ENCODE measurements around the gene AACS. TPM values are rescaled to one million over a fixed set of nuclear protein-coding genes. Genes with fewer than 3 reads are reported as not detected.
"Not testable (repeated sequence)": the region's sequence is repeated elsewhere in the genome, so short reads cannot be mapped to it uniquely, and the experiment has no call there.

AACS gene
- total and polyA plus RNA-seq, 4 donors: 15.4 to 33.5 (median 17.6) TPM

DNA sequence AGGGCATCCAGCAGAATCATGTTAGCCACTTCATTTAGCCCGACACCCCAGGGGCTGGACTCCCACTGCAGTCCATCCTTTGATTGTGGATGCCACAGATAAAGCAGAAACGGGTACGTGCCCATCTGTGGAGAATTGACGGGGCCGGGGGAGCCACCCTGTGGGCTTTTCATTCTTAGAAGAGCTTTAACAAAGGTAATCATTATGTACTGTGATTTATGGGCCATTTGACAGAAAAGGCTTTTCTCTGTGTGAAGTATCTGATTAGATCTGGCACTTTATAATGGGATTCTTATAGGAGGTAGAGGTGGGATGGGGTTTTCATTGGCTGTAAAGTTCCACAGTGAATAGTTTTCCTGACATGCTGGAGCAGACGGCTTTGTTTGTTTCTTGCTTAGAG is 40.4 kb downstream of the AACS start:
- DNase-seq (no peak), ATAC-seq (ENCODE audit: insufficient read depth, low FRiP score) (no peak)
- Histone ChIP-seq H3K9ac (ENCODE audit: insufficient read depth in 1 of 2, low read length in 2 of 2) (no peak overlapping the region), H3K27me3 (ENCODE audit: control insufficient read depth in 3 of 3, insufficient read depth in 3 of 3, low read length in 2 of 3) (no peaks in the 10 kb centered on the region), H3K9me3 (ENCODE audit: control insufficient read depth in 4 of 4, insufficient read depth in 3 of 4, low read length in 3 of 4) (no peaks in the 10 kb centered on the region), H3K36me3 (ENCODE audit: control insufficient read depth in 4 of 4, insufficient read depth in 4 of 4, low read length in 4 of 4) (peaks cover 6 to 32% (median 15%) of the 10 kb centered on the region in 4 donors), H3K4me3 (no peak overlapping the region), H3K4me1 (ENCODE audit: control insufficient read depth in 5 of 5, insufficient read depth in 5 of 5, low read length in 5 of 5) (no peaks in the 10 kb centered on the region), H3K27ac (ENCODE audit: low read depth in 1 of 2, low read length in 1 of 2) (no peak overlapping the region)
- TF ChIP-seq, protein P1, sequence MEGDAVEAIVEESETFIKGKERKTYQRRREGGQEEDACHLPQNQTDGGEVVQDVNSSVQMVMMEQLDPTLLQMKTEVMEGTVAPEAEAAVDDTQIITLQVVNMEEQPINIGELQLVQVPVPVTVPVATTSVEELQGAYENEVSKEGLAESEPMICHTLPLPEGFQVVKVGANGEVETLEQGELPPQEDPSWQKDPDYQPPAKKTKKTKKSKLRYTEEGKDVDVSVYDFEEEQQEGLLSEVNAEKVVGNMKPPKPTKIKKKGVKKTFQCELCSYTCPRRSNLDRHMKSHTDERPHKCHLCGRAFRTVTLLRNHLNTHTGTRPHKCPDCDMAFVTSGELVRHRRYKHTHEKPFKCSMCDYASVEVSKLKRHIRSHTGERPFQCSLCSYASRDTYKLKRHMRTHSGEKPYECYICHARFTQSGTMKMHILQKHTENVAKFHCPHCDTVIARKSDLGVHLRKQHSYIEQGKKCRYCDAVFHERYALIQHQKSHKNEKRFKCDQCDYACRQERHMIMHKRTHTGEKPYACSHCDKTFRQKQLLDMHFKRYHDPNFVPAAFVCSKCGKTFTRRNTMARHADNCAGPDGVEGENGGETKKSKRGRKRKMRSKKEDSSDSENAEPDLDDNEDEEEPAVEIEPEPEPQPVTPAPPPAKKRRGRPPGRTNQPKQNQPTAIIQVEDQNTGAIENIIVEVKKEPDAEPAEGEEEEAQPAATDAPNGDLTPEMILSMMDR (IDR thresholded peaks at IDR 0.05; ENCODE audit: control extremely low read depth, extremely low read depth): no peak
- 86 to 96% methylated on average over 6 of the region's 6 CpGs for WGBS, 2 donors

DNA sequence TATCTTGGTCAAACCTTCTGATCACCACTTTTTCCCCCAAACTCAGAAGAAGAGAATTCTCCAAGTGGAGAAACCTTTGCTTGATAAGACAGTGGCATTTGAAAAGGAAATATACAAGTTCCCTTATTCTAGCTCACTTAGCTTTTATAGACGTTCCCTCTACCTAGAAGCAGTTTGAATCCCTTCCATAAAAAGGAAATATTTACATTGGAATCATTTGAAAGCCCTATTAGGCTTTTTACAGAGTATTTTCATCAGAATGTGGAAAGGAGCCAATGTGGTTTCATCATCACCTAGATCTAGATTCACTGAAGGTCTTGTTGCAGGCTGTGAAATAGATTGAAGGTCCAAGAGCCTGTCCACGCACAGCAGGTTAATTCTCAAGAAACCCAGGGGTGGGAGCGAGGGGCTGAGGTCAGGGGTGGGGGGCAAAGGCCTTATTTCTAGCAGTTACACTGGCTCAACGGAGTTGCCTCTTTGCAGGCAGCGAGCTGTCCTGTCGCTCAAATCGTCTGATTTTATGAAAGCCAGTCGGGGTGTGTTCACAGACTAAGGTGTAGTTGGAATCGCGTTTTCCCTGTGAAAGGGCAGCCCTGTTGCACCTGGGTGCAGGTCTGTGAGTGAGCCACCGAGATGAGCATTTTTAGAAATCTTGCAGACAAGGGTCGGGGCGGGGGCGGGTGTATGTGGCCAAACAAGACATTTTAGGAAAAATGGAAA is 45.6 kb downstream of the AACS start:
- WGBS, 2 donors: 90 to 95% methylated on average over 14 of the region's 14 CpGs
- no peak overlapping the region for H3K9ac ChIP-seq (ENCODE audit: insufficient read depth in 1 of 2, low read length in 2 of 2)
- DNase-seq: peak in 2 of 3 donors; percentile 29 to 61
- H3K9me3 ChIP-seq (ENCODE audit: control insufficient read depth in 4 of 4, insufficient read depth in 3 of 4, low read length in 3 of 4): no peaks in the 10 kb centered on the region
- H3K4me1 ChIP-seq (ENCODE audit: control insufficient read depth in 5 of 5, insufficient read depth in 5 of 5, low read length in 5 of 5): peaks cover 0 to 1% (median 0%) of the 10 kb centered on the region in 5 donors
- H3K4me3 ChIP-seq: no peak overlapping the region
- peaks cover 4 to 36% (median 8%) of the 10 kb centered on the region in 4 donors for H3K36me3 ChIP-seq (ENCODE audit: control insufficient read depth in 4 of 4, insufficient read depth in 4 of 4, low read length in 4 of 4)
- no peak for ATAC-seq (ENCODE audit: insufficient read depth, low FRiP score)
- TF ChIP-seq, protein P1 (IDR thresholded peaks at IDR 0.05; ENCODE audit: control extremely low read depth, extremely low read depth): no peak
- no peak overlapping the region for H3K27ac ChIP-seq (ENCODE audit: low read depth in 1 of 2, low read length in 1 of 2)
- no peaks in the 10 kb centered on the region for H3K27me3 ChIP-seq (ENCODE audit: control insufficient read depth in 3 of 3, insufficient read depth in 3 of 3, low read length in 2 of 3)

DNA sequence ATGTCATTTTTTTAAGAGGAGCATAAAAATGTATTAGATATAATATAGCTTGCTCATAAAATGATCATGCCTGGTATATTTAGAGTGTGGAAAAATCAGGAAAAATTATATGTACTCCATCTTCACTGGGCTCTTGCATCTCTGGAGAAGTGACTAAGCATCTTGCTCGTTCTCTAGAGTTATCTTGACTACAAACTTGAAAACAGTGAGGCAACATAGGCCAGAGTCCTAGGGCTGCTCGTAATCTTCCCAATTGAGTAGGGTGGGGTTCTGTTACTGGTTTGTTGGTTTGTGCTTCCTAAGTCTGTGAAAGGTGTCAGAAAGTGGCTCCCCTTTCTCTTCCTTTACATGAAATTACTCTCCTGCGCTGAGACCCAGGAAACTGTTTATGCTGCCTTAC is 46.2 kb downstream of the AACS start:
- no peaks in the 10 kb centered on the region for H3K9me3 ChIP-seq (ENCODE audit: control insufficient read depth in 4 of 4, insufficient read depth in 3 of 4, low read length in 3 of 4)
- TF ChIP-seq, protein P1 (IDR thresholded peaks at IDR 0.05; ENCODE audit: control extremely low read depth, extremely low read depth): no peak
- H3K4me1 ChIP-seq (ENCODE audit: control insufficient read depth in 5 of 5, insufficient read depth in 5 of 5, low read length in 5 of 5): peaks cover 0 to 1% (median 0%) of the 10 kb centered on the region in 5 donors
- ATAC-seq (ENCODE audit: insufficient read depth, low FRiP score) (no peak), DNase-seq (no peak)
- H3K9ac ChIP-seq (ENCODE audit: insufficient read depth in 1 of 2, low read length in 2 of 2): no peak overlapping the region
- no peaks in the 10 kb centered on the region for H3K27me3 ChIP-seq (ENCODE audit: control insufficient read depth in 3 of 3, insufficient read depth in 3 of 3, low read length in 2 of 3)
- H3K27ac ChIP-seq (ENCODE audit: low read depth in 1 of 2, low read length in 1 of 2): no peak overlapping the region
- peaks cover 4 to 36% (median 8%) of the 10 kb centered on the region in 4 donors for H3K36me3 ChIP-seq (ENCODE audit: control insufficient read depth in 4 of 4, insufficient read depth in 4 of 4, low read length in 4 of 4)
- no peak overlapping the region for H3K4me3 ChIP-seq
- 88% methylated on average over 3 of the region's 3 CpGs for WGBS, 2 donors

DNA sequence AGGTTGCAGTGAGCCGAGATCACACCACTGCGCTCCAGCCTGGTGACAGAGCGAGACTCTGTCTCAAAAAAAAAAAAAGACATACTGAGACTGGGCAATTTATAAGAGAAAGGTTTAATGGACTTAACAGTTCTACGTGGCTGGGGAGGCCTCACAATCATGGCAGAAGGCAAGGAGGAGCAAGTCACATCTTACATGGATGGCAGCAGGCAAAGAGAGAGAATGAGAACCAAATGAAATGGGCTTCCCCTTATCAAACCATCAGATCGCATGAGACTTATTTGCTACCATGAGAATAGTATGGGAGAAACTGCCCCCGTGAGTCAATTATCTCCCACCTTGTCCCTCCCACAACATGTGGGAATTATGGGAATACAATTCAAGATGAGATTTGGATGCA is 47.4 kb downstream of the AACS start:
- H3K27me3 ChIP-seq (ENCODE audit: control insufficient read depth in 3 of 3, insufficient read depth in 3 of 3, low read length in 2 of 3): not testable (repeated sequence)
- 95 to 98% methylated on average over 6 of the region's 6 CpGs for WGBS, 2 donors
- peaks cover 4 to 33% (median 7%) of the 10 kb centered on the region in 4 donors for H3K36me3 ChIP-seq (ENCODE audit: control insufficient read depth in 4 of 4, insufficient read depth in 4 of 4, low read length in 4 of 4)

More for the DNA sequence above, 47.4 kb downstream of the AACS start:
- H3K9me3 ChIP-seq (ENCODE audit: control insufficient read depth in 4 of 4, insufficient read depth in 3 of 4, low read length in 3 of 4); ATAC-seq (ENCODE audit: insufficient read depth, low FRiP score); H3K9ac ChIP-seq (ENCODE audit: insufficient read depth in 1 of 2, low read length in 2 of 2); H3K4me3 ChIP-seq; DNase-seq; H3K27ac ChIP-seq (ENCODE audit: low read depth in 1 of 2, low read length in 1 of 2); H3K4me1 ChIP-seq (ENCODE audit: control insufficient read depth in 5 of 5, insufficient read depth in 5 of 5, low read length in 5 of 5): not testable (repeated sequence)
